PC-3 (cell line): ENCODE measurements around the gene TCERG1L.

ENCODE experiments used
- CTCF ChIP-seq: fragments of 300-600 bp; sonication (generic); conservative IDR thresholded peaks from 2 replicates; pipeline ENCODE4 v1.5.1; 2017; ENCODE audit warnings: antibody characterized with exemption, low read depth, mild to moderate bottlenecking, low read length
- EZH2 ChIP-seq: fragments of 300-600 bp; sonication (generic); IDR thresholded peaks from one replicate; pipeline ENCODE4 v1.6.1; 2017; ENCODE audit warnings: antibody characterized with exemption, mild to moderate bottlenecking, low read length; ENCODE audit not compliant: unreplicated experiment
- EZH2phosphoT487 ChIP-seq: fragments of 300-600 bp; sonication (generic); IDR thresholded peaks from 2 replicates; pipeline ENCODE4 v1.6.1; 2018; ENCODE audit warnings: mild to moderate bottlenecking, antibody characterized with exemption, low read length, borderline replicate concordance

- TF ChIP-seq EZH2 (no peak), CTCF (no peak), EZH2phosphoT487 (no peak)
Measured at GRCh38 chr10:131345691-131346090, 34.2 kb upstream of the TCERG1L start.
